Measurements from ENCODE around the gene SCIN. TPM values are rescaled to one million over a fixed set of nuclear protein-coding genes. Genes with fewer than 3 reads are reported as not detected.
A peak's percentile ranks its signal among the peaks of the same experiment; 100 is the strongest.

SCIN gene
- total RNA-seq, 1 experiment from 2014 or later, result 0.67 TPM

DNA sequence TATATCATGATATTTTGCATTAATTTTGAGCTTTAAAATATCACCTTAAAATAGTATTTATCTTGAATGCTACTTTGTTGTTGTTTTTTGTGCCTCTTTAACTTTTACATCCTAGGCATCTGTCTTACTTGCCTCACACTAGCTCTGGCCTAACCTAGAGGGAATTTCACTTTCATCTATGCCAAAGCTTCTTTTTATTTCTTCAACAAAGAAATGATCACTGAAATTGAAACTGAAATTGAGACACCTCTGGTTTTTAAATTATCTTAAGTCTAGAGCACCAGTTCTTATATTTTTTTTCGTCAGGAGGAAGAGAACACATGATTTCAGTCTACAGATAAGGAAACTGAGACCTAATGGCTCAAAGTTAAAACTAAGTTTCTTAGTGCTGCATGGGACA lies 3.5 kb upstream of the SCIN start:
- no peak for DNase-seq (ENCODE audit: low read depth)

DNA sequence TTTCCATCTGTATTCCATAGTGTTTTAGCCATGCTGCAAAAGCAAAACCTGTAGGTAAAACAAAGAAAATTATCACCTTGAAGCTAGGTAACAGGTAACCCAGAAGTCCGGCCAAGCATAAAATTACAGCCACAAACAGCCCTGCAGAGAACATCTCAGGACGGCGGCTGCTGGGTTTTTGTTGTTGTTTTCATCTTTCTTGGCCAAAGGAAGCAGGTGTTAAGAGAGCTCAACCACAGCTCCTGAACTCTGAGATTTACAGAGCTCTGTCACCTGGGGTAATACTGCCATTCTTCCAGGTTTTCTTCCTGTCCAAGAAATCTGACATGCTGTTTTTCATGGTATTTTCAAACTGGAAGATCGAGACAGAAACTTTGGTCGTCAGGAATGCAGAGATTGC lies 847 bp upstream of the SCIN start:
- no peak for DNase-seq (ENCODE audit: low read depth)

DNA sequence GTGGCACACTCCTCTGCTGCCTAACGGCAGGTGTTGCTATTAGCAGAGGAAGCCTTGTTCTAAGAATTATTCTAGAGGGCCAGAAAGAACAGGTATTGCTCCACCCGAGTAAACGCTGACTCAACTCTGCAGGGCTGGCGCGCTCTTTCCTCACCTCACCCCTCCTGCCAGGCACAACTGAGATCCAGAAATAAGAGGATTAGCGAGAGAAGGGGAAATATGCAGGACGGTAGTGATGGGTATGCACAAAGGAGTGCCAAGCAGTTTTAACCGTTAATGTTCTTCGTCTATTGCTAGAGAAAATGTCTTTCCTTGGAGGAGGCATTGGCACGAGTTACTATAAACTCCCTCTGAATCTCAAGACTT lies 369 bp upstream of the SCIN start:
- no peak for DNase-seq (ENCODE audit: low read depth)

DNA sequence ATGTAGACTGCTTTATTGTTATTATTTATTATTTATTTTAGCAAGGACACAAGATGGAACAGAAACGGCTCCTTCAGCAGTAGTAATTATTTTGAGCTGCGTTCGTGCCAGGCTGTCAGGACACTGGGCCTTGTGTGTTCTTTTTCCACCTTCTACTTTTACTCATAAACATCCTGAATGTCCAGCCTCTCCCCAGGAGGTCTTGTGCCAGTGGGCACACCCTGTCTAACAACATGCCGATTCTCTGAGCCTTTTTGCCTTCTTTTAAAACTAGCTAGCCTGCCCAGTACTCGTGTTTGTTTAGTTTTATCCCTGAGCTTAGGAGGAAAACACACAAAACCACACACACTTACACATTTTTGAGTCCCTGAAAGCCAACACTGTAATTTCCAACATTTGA lies 1.2 kb downstream of the SCIN start:
- no peak for DNase-seq (ENCODE audit: low read depth)

DNA sequence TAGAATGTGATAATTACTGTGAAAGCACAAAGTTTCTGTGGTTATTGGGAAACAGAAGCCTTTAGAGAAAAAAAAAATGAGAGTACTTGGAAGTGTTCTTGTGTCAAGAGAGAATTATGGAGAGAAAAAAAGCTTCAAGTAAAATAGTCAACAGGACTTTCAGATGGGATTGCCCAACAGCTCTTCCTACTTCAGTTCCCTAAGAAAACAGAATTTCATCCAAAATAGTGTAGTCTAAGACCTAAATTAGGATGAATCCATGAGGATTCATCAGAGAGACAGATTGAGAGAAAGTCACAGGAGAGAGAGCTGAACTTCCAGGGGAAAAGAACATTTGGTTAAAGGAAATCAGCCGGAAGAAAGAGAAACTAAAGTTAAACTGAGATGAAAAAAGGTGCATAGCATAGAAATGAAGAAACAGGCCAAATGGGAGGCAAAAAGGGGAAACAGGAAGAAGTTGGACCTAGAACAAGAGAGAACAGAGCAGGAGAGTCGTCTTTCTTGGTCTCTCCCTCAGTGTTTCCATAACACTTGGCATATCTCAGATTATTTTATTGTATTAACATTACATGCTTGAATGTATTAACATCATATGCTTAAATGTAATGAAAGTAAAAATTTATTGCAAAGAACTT lies 2.5 kb downstream of the SCIN start:
- DNase-seq (ENCODE audit: low read depth), result no peak

DNA sequence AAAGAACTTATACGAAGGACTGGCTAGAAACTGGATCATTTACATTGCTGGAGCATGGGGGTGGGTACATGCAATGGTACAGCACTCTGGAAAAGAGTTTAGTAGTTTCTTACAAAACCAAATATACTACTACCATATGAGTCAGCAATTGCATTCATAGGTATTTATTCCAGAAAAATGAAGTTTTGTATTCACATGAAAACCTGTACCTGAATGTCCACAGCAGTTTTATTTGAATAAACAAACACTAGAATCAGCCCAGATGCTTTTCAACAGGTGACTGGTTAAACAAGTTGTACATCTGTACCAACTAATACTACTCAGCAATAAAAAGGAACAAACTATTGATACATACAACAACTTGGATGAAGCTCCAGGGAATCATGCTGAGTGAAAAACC lies 3.4 kb downstream of the SCIN start:
- DNase-seq (ENCODE audit: low read depth), result no peak

DNA sequence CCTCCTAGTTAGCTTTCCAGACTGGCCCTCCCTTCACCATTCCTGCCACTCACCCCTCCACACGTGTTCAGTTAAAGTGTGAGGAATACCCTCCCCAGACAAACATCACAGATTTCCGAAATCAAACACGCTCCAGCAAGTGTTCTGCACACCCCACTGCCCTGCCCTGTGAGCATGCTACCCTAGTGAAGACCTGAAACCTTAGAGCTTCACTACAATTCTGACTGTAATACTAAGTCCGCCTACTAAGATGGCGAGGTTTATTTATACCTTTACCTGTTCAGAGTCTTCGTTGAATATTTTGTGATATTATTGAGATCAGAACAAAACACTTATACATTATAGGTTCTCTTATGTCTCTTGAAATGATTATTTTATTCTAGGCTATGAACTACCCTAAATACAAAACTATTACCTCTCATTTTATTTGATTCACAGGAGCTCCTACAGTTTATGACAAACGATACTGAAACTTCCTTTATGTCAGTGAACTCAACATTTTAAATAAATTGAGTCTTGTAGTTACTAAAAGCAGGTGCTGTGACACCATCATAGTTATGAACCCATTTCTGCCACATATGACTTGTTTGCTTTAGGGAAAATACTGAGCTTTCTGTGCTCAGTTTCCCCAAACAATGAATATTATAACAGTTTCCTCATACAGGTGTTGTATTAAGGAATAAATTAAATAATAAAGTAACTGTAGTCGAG lies 8.6 kb downstream of the SCIN start:
- DNase-seq (ENCODE audit: low read depth), result no peak

DNA sequence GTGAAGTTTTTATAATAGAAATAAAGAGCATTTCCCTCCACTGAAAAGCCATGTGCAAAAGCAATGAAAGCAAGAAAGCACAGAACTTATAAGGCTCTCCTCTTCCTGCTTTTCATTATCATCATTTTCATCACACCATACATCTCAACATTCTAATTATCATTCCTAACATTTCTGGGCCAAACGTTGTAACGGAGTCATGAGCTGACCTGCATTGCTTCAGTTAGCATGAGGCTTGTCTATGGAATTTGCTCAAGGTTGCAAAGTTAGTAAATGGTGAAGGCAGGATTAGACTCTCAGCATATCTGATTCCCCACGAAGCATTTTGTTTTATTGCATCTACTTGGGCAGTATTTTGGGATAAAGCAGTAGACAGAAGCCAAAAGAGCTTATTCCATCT lies 11.4 kb downstream of the SCIN start:
- no peak for DNase-seq (ENCODE audit: low read depth)

DNA sequence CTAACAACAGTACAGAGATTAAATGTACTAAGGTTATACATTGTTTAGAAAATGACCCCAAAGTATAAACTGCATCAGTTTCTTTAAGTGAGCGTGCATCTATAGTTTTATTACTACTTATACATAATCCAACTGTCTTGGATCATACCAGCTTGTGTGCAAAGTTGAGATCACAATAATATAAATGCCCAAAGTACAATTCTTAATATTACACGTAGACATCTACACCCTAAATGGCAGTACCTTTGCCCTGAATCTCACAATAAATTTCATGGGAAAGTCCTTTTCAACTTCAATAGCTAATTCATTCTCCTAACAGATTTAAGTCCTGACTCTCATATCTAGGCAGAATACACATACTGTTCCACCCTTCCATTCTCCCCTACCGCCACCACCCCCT lies 11.8 kb downstream of the SCIN start:
- DNase-seq (ENCODE audit: low read depth), result no peak

DNA sequence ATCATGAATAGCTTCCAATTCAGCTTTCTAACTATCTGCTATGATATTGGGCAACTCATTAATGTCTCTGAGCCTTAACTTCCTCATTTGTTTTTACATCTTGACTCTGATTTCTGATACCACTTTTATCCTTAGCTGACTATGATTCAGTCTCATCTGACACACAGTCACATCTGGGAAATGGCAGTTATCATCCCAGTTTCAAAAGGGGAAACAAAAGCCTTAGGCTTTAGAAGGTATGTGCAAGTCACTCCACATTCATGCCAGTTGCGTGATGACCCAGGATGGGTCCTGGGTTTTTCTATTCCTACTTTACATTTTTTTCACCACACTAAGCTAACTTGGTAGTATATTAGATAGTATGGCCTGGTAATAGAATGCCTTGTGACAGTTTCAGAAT lies 12.7 kb downstream of the SCIN start:
- DNase-seq (ENCODE audit: low read depth), result no peak

DNA sequence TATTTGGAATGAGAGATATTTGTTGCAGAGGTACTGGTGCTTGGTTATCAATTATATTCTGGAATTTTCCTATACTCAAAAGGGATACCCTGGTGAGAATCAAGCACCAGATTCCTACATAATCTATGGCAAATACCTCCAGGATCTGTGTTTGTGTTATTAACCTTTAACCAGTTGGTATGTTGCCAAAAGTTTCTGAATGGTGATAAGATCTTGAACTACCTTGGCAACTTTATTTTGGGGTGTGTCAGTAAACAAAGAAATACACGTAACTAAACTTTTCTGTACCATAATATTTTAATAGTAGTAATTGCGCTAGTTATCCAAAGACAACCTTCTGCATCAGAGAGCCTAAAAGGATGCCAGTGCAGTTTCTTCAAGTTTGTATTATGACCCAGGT lies 13.4 kb downstream of the SCIN start:
- DNase-seq (ENCODE audit: low read depth), result no peak

DNA sequence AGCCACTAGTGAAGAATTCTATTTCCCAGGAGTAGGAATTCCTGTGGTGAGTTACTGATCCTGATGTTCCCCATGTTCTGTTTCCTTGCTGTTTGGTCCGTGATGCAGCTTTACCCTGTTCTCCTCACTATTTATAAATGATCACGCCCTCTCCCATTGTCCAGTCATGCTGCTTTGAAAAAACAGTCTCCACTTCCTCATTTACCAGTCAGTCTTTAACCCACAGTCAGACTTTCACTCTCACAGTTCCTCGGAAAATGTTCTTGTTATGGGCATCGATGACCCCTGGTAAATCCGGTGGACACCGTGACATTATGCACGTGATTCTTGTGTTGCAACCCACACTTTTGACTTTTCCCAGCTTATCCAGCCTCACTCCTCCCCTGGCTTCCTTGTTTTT lies 14.4 kb downstream of the SCIN start:
- DNase-seq (ENCODE audit: low read depth), result peak; percentile 29

DNA sequence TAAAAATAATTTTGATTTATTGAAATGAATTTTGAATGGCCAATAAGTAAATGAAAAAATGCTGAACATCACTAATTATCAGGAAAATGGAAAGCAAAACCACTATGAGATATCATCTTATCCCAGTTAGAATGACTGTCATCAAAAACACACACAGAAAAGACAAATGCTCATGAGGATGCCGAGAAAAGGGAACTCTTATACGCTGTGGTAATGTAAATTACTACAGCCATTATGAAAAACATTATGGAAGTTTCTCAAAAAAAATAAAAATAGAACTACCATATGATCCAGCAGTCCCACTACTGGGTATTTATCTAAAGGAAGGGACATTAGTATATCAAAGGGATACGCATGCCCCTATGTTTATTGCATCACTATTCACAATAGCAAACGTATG lies 15.8 kb downstream of the SCIN start:
- DNase-seq (ENCODE audit: low read depth), result no peak

DNA sequence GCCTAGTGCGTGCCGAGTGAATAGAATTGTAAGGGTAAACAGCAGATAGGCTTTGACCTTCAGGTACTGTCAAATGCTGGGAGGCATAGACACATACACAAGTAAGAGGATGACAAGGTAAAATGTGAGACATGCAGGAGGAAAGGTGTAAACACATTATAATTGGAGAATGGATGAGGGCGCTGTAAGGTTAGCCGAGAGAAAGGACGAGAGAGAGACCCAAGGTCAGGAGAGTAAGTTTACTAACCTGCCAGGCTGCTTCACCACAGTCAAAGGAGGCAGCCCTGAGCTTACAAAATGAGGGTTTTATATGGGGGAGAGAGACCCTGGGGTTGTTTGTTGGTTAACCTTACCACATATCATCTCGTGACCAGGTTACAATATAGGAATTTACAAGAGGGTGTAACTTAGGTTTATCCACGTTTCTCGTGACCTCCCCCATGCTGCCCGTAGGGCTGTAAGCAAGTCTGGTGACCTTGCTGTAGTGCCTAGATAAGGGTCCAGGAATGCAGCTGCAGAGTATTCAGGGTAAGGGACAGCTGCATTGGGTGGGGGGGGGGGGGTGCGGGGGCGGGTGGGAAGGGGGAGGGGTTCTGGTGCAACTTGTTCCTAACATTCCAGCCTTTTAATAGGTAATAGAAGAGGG lies 17.9 kb downstream of the SCIN start:
- no peak for DNase-seq (ENCODE audit: low read depth)

DNA sequence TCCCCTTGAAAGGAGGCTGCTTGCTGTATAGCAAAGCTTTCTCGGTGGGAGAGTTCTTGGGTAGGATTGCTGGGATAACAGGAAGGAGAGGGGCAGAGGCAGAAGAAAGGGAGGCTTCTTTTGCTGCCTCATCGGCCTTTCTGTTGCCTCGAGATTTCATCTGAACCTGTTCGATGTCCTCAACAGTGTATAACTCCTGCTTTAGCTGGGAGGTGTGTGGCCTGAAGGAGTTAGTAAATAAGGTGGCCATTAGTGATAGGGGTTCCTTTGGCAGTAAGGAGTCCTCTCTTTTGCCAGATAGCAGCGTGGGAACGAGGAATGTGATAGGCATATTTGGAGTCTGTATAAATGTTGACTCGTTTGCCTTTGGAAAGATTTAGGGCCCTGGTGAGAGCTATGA lies 20.0 kb downstream of the SCIN start:
- DNase-seq (ENCODE audit: low read depth), result no peak

DNA sequence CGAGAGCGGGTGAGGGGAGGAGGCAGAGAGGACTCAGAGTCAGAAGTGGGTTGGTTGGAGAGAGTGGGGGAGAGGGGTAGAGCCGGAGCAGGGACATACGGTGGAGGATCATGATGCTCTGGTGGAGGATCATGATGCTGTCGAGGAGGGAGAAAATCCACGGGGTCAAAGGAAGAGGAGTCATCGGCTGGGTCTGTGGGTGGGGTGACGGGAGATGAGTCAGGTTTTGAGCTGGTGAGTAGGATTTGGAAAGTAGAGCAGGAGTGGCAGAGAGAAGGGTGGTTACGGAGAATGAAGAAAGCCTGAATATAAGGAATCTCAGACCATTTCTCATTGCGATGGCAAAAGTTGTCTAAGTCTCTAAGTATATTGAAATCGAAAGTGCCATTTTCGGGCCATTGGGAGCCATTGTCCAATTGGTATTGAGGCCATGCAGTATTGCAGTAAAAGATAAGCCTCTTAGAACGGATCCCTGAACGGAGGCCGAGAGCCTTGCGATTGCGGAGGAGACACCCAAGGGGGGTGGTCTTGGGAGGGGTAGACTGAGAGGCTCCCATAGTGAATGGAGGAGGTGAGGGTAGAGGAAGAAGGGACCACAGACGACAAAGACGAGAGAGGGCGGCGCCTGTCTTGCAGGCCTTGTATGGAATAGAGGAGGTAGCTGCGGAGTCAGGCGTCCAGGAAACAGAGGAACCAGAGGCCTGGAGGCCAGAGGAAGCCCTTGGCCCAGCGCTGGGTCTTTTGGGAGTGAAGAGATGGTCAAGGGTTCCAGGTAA lies 23.8 kb downstream of the SCIN start:
- peak; percentile 51 for DNase-seq (ENCODE audit: low read depth)

DNA sequence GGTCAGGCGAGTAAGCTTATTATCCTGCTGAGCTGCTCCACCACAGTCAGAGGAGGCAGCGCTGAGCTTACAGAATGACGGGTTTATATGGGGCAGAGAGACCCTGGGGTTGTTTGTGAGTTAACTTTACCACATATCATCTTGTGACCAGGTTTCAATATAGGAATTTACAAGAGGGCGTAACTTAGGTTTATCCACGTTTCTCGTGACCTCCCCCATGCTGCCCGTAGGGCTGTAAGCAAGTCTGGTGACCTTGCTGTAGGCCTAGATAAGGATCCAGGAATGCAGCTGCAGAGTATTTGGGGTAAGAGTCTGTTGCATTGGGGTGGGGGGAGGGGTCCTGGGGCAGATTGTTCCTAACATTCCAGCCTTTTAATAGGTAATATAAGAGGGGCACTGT lies 24.6 kb downstream of the SCIN start:
- no peak for DNase-seq (ENCODE audit: low read depth)

DNA sequence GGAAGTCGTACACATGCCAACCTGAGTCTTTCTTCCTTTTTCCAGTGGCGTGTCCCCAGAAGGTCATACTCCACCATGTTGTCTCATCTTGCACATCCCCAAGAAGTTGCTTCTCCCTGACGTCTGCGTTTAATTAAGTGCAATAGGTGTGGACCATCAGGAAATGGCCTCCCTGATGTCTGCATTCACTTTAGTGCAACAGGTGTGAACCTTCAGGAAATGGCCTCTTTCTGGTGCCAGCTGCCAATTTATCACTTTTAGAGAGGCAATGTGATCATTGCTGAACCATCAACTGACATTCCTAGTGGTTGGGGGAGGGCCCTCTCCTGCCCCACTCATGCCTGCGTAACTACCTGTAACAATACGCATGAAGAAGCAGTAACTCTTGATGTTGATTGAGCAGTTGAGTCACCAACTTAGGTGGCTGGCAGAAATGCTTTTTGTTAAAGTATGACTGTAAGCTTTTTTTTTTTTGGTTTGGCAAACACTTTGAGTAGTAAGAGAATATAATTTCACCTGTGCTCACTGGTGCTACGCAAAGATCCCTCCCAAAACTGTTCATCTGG lies 25.8 kb downstream of the SCIN start:
- no peak for DNase-seq (ENCODE audit: low read depth)

DNA sequence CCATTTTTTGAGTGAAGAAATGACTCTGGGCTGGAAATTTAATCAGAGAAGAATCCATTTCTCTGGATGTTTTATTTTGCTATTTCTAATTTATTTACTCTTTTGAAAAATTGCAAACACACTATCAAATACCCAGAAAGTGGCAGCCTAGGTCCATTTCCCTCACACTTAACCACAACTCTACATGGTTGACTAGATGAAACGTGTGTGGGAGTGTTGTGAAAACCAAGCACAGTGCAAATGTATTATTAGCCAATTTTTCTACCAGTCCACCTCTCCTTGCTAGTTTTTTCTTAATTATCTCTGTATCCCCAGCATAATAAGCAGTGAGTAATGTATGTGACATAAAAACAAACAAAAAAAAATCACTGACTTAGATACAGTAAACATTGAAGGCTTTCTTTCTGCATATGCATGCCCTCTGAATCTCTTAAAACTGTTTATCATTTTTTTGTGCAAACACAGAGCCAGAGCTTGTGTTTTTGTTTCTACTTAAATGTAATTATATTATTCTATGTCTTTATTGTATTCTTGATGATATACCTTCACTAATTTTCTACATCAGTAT lies 30.9 kb downstream of the SCIN start:
- DNase-seq (ENCODE audit: low read depth), result no peak

DNA sequence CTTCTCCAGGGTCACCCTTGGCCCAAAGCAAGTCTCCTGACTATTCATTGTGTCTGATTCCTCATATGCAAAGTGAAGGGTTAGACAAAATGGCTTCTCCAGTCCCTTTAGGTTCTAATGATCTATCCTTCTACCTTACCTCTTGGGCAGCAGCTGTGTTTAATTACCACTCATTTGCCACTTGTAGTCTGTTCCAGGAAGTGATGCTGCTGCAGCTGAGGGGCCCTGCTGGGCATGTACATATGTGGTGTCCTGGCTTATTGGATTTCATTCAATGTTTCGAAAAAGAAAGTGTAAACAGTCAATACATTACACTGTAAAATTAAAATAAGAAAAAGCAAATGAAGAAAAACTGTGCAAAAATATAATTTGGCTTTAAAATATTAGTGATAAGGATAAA lies 36.6 kb downstream of the SCIN start:
- DNase-seq (ENCODE audit: low read depth), result peak; percentile 27

DNA sequence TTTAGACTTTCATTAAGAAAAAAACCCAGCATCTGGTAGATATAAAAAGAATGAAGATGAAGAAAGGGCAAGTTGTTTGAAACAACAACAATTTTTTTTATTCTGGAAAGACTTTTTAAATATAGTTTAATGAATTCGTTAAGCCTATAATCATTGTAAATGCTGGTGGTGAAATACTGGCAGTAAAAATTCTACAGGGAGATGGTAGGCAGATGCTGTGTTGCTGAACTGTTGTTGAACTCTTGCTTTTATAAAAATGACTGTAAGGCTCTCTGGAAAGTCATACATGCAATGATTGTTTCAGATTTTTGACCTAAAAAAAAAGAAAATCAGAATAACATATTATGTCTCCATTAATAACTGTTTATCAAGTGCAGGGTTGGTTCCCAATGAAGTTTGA lies 39.0 kb downstream of the SCIN start:
- DNase-seq (ENCODE audit: low read depth), result no peak

DNA sequence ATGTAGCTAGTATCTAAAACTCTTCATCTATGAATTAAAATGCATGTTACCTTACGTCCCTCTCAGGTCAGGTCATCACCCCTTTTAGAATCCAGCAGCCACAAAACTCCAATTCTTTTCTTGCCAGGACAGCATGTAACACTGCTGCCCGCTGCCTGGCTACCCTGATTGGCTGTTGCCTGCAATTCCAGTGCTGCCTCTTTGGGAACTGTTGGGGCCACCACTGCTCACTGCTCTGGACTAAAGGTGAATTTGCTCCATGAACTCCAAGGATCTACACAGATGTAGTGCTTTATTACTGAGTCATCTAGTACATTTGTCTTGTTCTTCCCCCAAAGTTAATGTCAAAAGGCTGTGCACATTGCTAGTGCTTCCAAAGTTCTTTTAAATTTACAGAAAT lies 40.4 kb downstream of the SCIN start:
- DNase-seq (ENCODE audit: low read depth), result no peak

Data from M059J (cell line).